GM12892 (cell line): Measurements from ENCODE around the gene ADAMTSL3.
A peak's percentile ranks its signal among the peaks of the same experiment; 100 is the strongest.
"Not testable (repeated sequence)": the region's sequence is repeated elsewhere in the genome, so short reads cannot be mapped to it uniquely, and the experiment has no call there.

Experiments used
- DNase-seq: peaks from one replicate; pipeline ENCODE4 v3.0.0; 2011; ENCODE audit not compliant: insufficient read length
- FAIRE-seq: peaks from 2 replicates; lab custom pipeline; 2011; peaks lifted over from hg19 to GRCh38; lab: Jason Lieb, UNC
- POLR2A ChIP-seq: IDR thresholded peaks from 2 replicates; pipeline ENCODE4 v1.6.1; 2011; ENCODE audit warnings: low read depth, low read length, control low read depth
- POLR2AphosphoS5 ChIP-seq: IDR thresholded peaks from 2 replicates; pipeline ENCODE4 v1.6.1; 2011; ENCODE audit warnings: low read depth, low read length, control low read depth
- TAF1 ChIP-seq: IDR thresholded peaks from 2 replicates; pipeline ENCODE4 v1.6.1; 2011; ENCODE audit warnings: low read depth, mild to moderate bottlenecking, control low read depth, low read length, borderline replicate concordance

ADAMTSL3 gene

GRCh38 chr15:84003791-84004503, 350.0 kb downstream of the ADAMTSL3 start:
- DNase-seq: no peak
- TF ChIP-seq POLR2AphosphoS5: no peak
- TF ChIP-seq POLR2A: no peak
- TF ChIP-seq TAF1: no peak
- no peak for FAIRE-seq

GRCh38 chr15:84006421-84006820, 352.5 kb downstream of the ADAMTSL3 start:
- FAIRE-seq: no peak
- no peak for TF ChIP-seq POLR2AphosphoS5
- no peak for TF ChIP-seq TAF1
- TF ChIP-seq POLR2A: no peak

DNA sequence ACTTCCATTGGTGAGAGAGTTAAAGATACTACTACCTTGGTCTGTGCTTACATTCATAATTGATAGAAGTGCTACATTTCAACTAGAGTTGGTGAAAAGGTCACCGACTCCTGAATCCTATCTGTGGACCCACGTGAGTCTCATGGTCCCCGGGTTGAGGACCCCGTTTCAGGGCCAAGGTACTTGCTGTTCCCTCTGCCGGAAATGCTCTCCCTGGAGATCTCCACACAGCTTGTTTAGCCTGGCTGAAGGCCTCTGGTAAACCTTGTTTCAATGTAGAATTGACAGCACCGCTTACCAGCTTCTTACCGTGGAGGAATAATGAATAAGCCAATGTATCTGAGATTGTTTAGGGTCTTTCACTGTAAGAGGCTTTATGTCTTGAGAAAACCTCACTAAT, 355.7 kb downstream of the ADAMTSL3 start:
- DNase-seq (no peak), FAIRE-seq (no peak)
- no peak for TF ChIP-seq TAF1
- no peak for TF ChIP-seq POLR2A
- TF ChIP-seq POLR2AphosphoS5: no peak

More at GRCh38 chr15:84006421-84006820, 352.5 kb downstream of the ADAMTSL3 start:
- DNase-seq: no peak

DNA sequence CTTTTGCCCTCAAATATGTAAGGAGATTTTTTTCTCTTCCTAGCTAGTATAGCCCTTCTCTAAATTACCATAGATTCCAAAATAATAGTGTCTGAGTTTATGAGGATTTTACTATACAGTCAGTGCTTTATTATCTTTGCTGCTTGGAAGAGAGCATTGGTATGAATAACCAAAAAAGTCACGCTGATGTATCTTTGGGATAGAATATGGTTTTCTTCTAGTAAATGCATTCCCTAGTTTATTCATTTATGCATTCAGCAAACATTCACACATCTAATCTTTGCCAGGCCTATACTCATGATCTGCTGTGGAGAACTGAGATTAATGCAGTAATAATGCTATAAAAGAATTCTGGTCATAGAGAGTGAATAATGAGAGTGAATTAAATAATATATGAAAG, 356.3 kb downstream of the ADAMTSL3 start:
- TF ChIP-seq POLR2AphosphoS5 (no peak), POLR2A (no peak), TAF1 (no peak)
- FAIRE-seq (no peak), DNase-seq (no peak)

DNA sequence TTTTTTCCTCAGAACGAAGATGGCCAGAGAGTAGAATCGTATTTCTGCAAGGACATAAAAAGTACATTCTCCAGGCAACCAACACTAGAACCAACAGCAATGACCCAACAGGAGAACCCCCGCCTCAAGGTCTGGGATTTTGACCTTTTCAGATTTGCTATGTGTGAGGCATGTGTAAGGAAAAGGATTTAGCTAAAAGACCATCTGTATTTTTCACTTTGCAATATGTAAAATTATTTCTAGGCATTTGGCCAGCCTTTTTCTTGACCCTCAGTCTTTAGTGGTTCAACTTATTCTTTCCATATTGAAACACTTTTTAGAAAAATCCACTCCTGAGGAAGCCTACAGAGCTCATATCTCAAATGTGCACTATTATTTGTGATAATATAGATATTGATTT, 362.4 kb downstream of the ADAMTSL3 start:
- FAIRE-seq (no peak), DNase-seq (no peak)
- no peak for TF ChIP-seq POLR2A
- no peak for TF ChIP-seq TAF1
- no peak for TF ChIP-seq POLR2AphosphoS5

- TF ChIP-seq TAF1 (no peak), POLR2A (no peak), POLR2AphosphoS5 (no peak)
- FAIRE-seq (no peak), DNase-seq (no peak)
These were observed 368.6 kb downstream of the ADAMTSL3 start for GRCh38 chr15:84022516-84022915.

- FAIRE-seq (peak; percentile 14), DNase-seq (no peak)
- TF ChIP-seq POLR2AphosphoS5: no peak
- no peak for TF ChIP-seq POLR2A
- TF ChIP-seq TAF1: no peak
These were observed 369.7 kb downstream of the ADAMTSL3 start for GRCh38 chr15:84023636-84024035.

- DNase-seq (no peak), FAIRE-seq (no peak)
- TF ChIP-seq POLR2A (no peak), TAF1 (no peak), POLR2AphosphoS5 (no peak)
These were observed 380.1 kb downstream of the ADAMTSL3 start for GRCh38 chr15:84033793-84034553.

DNA sequence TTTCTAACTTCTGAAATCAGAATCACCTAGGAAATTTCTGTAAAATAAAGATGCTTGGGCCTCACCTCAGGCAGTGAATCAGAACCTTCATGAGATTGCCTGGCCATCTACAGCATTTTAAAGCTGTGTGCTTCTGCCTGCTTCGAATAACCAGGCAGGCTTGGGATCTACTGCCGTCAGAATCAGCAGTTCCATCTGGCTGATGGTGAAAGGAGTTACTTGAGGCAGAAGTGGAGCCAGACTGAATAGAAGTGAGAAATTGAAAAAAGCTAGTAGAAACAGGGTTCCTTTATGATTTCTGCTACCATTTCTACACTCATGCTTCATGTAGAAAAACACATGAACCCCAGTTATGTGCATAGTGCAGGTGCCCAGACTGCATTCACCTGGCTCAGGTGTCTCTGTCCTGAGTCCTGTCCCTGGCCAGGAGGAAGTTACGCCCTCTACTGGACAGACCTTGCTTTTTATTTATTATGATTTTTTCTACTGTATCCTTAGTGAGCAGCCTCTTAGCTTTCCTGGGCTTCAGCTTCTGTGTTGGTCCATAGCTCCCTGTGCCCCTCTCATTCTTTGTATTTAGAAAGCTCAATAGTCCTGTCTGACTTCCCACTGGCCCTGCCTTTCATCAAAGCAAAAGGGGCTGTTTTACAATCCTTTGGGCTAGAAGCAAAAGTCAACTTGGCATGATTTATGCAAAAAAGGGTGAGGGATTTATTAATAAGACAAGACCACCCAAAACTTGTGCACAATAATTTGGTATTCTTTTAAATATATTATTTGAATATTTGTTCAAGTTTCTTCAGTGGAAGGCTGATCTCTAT, 380.9 kb downstream of the ADAMTSL3 start:
- FAIRE-seq: no peak
- DNase-seq: no peak
- TF ChIP-seq POLR2A (no peak), TAF1 (no peak), POLR2AphosphoS5 (no peak)

DNA sequence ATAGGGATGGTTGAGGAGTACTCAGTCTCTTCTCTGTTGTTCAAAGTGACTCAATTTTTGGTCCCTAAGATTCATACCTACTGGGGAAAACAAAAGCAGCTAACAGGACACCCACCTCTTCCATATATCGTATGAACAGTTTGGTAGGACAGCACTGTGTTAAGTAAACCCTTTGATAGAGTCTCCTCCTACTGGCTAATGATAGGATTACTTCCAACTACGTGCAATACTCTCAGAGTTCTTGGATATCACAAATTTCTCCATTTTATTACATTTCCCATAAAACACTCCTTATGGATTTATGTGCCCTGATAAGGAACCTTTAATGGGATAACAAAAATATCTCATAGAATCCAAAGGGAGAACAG, 381.5 kb downstream of the ADAMTSL3 start:
- DNase-seq (no peak), FAIRE-seq (peak; percentile 85)
- TF ChIP-seq POLR2AphosphoS5 (no peak), POLR2A (no peak), TAF1 (no peak)

GRCh38 chr15:84037301-84037700, 383.4 kb downstream of the ADAMTSL3 start:
- DNase-seq (no peak), FAIRE-seq (no peak)
- TF ChIP-seq POLR2AphosphoS5: no peak
- no peak for TF ChIP-seq TAF1
- no peak for TF ChIP-seq POLR2A

GRCh38 chr15:84042434-84043056, 388.6 kb downstream of the ADAMTSL3 start:
- not testable (repeated sequence) for DNase-seq, FAIRE-seq
